ENCODE measurements around the gene PSMB7.

The PSMB7 gene

GRCh38 chr9:124329206-124329792 lies 85.9 kb downstream of the PSMB7 start:
- no peak overlapping the region for H3K4me3 ChIP-seq (replicated peaks; ENCODE audit: low read depth, low read length)
- TF ChIP-seq CTCF (IDR thresholded peaks at IDR 0.05; ENCODE audit: low read depth, low read length, missing control alignments): no peak
- no peak for DNase-seq (ENCODE audit: extremely low read depth, low read depth)

GRCh38 chr9:124328285-124328684 lies 87.0 kb downstream of the PSMB7 start:
- H3K4me3 ChIP-seq (replicated peaks; ENCODE audit: low read depth, low read length): no peak overlapping the region
- TF ChIP-seq CTCF (IDR thresholded peaks at IDR 0.05; ENCODE audit: low read depth, low read length, missing control alignments): no peak

GRCh38 chr9:124327491-124327890 lies 87.8 kb downstream of the PSMB7 start:
- DNase-seq (ENCODE audit: extremely low read depth, low read depth): no peak
- TF ChIP-seq CTCF (IDR thresholded peaks at IDR 0.05; ENCODE audit: low read depth, low read length, missing control alignments): no peak
- no peak overlapping the region for H3K4me3 ChIP-seq (replicated peaks; ENCODE audit: low read depth, low read length)

More at GRCh38 chr9:124328285-124328684, 87.0 kb downstream of the PSMB7 start:
- no peak for DNase-seq (ENCODE audit: extremely low read depth, low read depth)

GRCh38 chr9:124326378-124326777 lies 88.9 kb downstream of the PSMB7 start:
- no peak overlapping the region for H3K4me3 ChIP-seq (replicated peaks; ENCODE audit: low read depth, low read length)
- TF ChIP-seq CTCF (IDR thresholded peaks at IDR 0.05; ENCODE audit: low read depth, low read length, missing control alignments): no peak
- no peak for DNase-seq (ENCODE audit: extremely low read depth, low read depth)

- DNase-seq (ENCODE audit: extremely low read depth, low read depth): no peak
- H3K4me3 ChIP-seq (replicated peaks; ENCODE audit: low read depth, low read length): no peak overlapping the region
- TF ChIP-seq CTCF (IDR thresholded peaks at IDR 0.05; ENCODE audit: low read depth, low read length, missing control alignments): no peak
Measured at GRCh38 chr9:124325816-124326215, 89.4 kb downstream of the PSMB7 start.

GRCh38 chr9:124323904-124324303 lies 91.3 kb downstream of the PSMB7 start:
- no peak for TF ChIP-seq CTCF (IDR thresholded peaks at IDR 0.05; ENCODE audit: low read depth, low read length, missing control alignments)
- no peak overlapping the region for H3K4me3 ChIP-seq (replicated peaks; ENCODE audit: low read depth, low read length)
- DNase-seq (ENCODE audit: extremely low read depth, low read depth): no peak
